HepG2 (cell line): ENCODE results near the gene PSMC2.

Experiments
- BRCA1 ChIP-seq: sonication (generic); formaldehyde crosslinking; IDR thresholded peaks from 2 replicates; pipeline ENCODE4 v1.4.0; 2020; ENCODE audit warnings: missing genetic modification reagents
- CTCF ChIP-seq: sonication (generic); formaldehyde crosslinking; IDR thresholded peaks from 2 replicates; pipeline ENCODE4 v1.5.0; 2020; ENCODE audit warnings: mild to moderate bottlenecking, missing genetic modification reagents, moderate library complexity
- ELF3 ChIP-seq: IDR thresholded peaks from 2 replicates; pipeline ENCODE4 v1.6.1; 2016; ENCODE audit warnings: missing genetic modification reagents, missing compliant biosample characterization
- ELF4 ChIP-seq: sonication (generic); formaldehyde crosslinking; IDR thresholded peaks from 2 replicates; pipeline ENCODE4 v1.5.0; 2020; ENCODE audit warnings: missing genetic modification reagents, mild to moderate bottlenecking, moderate library complexity, borderline replicate concordance
- POLR2A ChIP-seq, 2 experiments: IDR thresholded peaks; 2 replicates each; pipeline ENCODE4 v1.6.1; 2011; ENCODE audit warnings: low read depth in 2 of 2, low read length in 2 of 2, mild to moderate bottlenecking in 1 of 2, moderate library complexity in 1 of 2; ENCODE audit not compliant: insufficient read depth in 1 of 2
- POLR2AphosphoS2 ChIP-seq: IDR thresholded peaks from 2 replicates; pipeline ENCODE4 v1.6.1; 2011; ENCODE audit warnings: low read depth, low read length, improper control_type of control experiment
- TAF1 ChIP-seq: sonication (generic); formaldehyde crosslinking; IDR thresholded peaks from 2 replicates; pipeline ENCODE4 v1.4.0; 2020; ENCODE audit warnings: missing genetic modification reagents
- ZNF496 ChIP-seq: sonication (generic); formaldehyde crosslinking; IDR thresholded peaks from 2 replicates; pipeline ENCODE4 v1.8.1; 2023; ENCODE audit warnings: mild to moderate bottlenecking, moderate library complexity, missing genetic modification reagents; ENCODE audit not compliant: insufficient replicate concordance
- ZNF678 ChIP-seq: sonication (generic); formaldehyde crosslinking; IDR thresholded peaks from 2 replicates; pipeline ENCODE4 v1.4.0; 2020; ENCODE audit warnings: mild to moderate bottlenecking, missing genetic modification reagents

- TF ChIP-seq TAF1 (no peak), CTCF (CRISPR knock-in tag) (no peak), ZNF496 (no peak), BRCA1 (CRISPR knock-in tag) (no peak), POLR2A (IDR thresholded peaks at IDR 0.05; ENCODE audit: insufficient read depth in 1 of 2, low read depth in 2 of 2, low read length in 2 of 2) (no peak), ELF4 (no peak), POLR2AphosphoS2 (no peak), ELF3 (CRISPR knock-in tag) (no peak), ZNF678 (CRISPR knock-in tag) (no peak)
Observed at GRCh38 chr7:103301441-103301840, 46.0 kb upstream of the PSMC2 start.
